HG02938 (cell line): ENCODE data around the gene LILRB2.
"Not testable (repeated sequence)": the region's sequence is repeated elsewhere in the genome, so short reads cannot be mapped to it uniquely, and the experiment has no call there.

ENCODE experiments used
- ATAC-seq: cut with Tn5 transposase; IDR thresholded peaks from one replicate; pipeline ENCODE4 v1.9.1; 2021; ENCODE audit warnings: mild to moderate bottlenecking, moderate library complexity; ENCODE audit not compliant: unreplicated experiment

The LILRB2 gene

DNA sequence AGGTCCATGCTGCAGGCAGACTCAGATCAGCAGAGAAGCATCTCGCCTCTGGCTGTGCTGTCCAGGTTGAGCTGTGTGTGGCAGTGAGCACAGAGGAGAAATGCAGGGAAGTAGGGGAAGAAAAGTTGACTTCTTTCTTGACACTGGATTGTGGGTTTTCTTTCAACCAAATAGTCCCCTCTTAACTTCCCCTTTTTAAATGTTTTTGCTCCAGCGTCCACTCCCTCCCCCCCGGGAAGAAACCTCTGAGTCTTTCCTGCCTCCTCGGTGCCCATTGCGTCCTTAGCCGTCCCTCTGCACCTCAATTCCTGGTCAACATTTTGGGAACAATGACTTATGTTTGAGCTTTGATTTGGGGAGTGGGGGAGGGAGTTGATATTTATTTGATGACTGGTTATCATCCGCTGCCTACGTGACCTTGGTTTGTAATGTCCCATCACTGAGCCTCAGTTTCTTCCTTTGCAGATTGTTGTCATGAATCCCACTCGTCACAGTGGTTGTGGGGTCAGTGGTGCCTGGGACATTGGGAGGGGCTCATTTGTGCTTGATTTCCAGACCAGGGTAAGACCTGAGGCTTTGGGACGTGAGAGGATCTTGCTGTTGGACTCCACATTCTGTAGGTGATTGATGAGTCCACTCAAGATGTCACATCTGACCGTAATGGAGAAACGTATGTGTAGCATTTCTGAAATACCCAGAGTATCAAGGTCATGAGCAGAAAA lies at the start of gene LILRB2:
LILRB2 (minus strand) TSS at position 104 of the 722 bp plus-strand sequence. CDS start 614 bp downstream, outside the sequence.
- no peak for ATAC-seq

DNA sequence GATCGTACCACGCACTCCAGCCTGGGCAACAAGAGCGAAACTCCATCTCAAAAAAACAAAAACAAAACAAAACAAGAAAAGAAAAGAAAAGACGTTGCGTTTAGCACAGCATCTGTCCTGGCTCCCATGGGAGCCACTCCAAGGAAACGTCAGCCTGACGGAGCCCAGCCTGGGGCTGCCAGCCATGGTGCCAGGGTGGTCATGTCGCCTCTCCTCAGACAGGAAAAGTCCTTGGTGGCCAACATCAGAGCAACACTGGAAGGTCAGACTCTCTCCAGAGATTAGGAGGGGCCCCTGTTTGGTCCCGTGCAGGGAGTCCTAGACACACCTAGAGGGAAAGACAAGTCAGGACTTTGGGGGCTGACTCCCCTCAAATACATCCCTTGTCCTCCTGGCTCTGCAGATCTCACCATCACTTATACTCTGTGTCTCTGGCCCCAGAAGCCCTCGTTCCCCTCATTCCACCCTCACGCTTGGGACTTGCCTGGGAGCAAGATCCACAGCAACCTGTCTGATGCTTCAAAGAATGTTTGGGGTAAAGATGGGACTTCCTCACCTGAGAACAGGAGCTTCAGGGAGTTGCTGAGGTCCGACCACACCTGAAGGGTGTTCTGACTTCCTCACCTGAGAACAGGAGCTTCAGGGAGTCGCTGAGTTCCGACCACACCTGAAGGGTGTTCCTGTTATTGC lies 48.7 kb upstream of the LILRB2 start:
- no peak for ATAC-seq

DNA sequence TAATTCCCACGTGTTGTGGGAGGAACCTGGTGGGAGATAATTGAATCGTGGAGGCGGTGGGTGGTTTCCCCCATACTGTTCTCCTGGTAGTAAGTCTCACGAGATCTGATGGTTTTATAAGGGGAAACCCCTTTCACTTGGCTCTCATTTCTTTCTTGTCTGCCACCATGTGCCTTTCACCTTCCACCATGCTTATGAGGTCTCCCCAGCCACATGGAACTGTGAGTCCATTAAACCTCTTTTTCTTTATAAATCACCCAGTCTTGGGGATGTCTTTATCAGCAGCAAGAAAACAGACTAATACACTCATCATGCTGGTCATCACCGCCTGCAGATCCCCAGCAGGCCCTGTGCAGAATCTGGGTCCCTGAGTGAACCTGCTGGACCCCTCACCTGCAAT lies 47.9 kb upstream of the LILRB2 start:
- ATAC-seq: not testable (repeated sequence)

GRCh38 chr19:54325631-54326030 lies 44.7 kb upstream of the LILRB2 start:
- ATAC-seq: no peak

GRCh38 chr19:54325194-54325621 lies 44.3 kb upstream of the LILRB2 start:
- no peak for ATAC-seq

- ATAC-seq: no peak
Observed at GRCh38 chr19:54324071-54324470, 43.2 kb upstream of the LILRB2 start.

GRCh38 chr19:54322934-54323333 lies 42.0 kb upstream of the LILRB2 start:
- ATAC-seq: not testable (repeated sequence)

DNA sequence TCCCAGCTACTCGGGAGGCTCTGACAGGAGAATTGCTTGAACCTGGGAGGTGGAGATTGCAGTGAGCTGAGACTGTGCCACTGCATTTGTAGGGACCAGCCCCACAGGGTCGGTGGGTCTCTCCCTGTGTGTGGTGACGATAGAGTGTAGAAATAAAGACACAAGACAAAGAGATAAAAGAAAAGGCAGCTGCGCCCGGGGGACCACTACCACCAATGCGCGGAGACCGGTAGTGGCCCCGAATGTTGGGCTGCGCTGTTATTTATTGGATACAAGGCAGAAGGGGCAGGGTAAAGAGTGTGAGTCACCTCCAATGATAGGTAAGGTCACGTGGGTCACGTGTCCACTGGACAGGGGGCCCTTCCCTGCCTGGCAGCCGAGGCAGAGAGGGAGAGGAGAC lies 41.4 kb upstream of the LILRB2 start:
- not testable (repeated sequence) for ATAC-seq

DNA sequence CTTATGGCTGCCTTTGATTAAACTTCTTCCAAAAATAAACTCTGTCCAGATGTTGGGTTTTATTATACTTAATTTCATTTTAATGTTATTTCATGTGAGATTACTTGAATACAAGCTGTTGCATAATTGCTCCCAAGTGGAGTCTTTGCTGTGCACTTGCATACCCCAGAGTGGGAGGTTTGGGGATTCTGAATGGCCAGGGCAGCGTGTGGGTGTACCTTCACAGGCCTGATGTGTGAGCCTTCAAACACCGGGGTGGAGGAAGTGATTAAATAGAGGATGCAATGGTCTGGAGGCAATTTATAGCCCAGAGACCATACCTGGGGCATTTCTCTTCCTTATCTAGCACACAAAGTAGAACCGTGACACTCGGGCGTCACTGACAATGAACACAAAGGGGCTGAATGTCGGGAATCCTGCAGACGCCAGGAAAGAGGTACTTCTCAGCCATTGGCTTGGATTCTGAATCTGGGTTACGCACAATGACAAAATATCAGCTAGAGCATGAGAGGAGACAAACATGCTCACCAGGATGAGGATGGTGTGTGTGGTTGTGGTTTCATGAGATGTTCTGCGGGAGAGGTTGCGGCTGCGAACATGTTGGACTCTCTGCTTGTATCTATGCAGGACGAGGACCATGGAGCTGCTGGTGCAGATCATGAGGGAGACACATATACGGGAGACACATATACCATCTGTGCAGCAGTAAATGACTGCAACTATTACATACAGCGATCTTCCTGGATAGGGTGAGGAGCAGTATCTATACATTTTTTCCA lies 39.2 kb upstream of the LILRB2 start:
- ATAC-seq: no peak

GRCh38 chr19:54319049-54319448 lies 38.1 kb upstream of the LILRB2 start:
- ATAC-seq: no peak

- ATAC-seq: no peak
Observed at GRCh38 chr19:54317965-54318240, 37.0 kb upstream of the LILRB2 start.

DNA sequence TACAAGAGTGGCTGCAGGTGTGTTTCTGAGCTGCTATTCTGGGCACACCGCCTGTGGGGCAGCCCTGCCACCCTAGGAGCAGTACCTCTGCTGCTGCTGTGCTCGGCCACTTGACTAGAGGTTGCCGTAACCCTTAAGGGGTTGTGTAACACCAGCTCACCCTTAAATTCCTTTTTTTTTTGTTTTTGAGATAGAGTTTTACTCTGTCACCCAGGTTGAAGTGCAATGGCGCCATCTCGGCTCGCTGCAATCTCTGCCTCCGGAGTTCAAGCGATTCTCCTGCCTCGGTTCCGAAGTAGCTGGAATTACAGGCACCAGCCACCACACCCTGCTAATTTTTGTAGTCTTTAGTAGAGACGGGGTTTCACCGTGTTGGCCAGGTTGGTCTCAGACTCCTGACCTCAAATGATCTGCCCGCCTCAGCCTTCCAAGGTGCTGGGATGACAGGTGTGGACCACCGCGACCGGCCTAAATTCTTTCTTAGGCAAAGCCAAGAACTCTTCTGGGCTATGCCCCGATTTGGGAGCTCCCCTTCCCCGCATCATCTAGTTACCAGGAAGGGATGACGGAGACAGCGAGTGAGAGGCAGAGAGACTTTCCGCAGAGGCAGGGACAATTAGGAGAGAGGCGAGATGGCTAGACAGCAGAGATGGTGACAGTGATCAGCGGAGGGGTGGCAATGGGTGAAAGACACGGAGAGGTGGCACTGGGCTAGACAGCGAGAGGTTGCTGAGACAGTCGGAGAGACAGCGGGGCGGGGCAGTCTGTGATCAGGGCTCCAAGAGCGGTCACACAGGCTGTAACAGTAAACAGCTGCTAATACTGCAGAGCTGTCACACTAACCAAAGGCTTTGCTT lies 36.4 kb upstream of the LILRB2 start:
- ATAC-seq: no peak

DNA sequence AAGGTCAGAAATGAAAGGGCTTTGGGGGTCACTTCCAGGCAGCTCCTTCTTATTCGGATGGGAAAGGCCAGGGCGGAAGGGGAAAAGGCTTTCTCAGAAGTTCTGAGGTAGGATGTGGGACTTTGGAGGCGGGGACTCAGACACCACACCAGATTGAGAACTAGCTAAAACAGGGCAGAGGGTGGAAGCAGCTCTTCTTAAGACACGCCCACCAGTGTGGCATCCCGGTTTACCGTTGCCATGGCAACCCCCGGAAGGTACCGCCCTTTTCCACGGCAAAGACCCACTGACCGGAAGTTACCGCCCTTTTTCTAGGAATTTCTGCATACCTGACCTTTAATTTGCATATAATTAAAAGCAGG lies 35.8 kb upstream of the LILRB2 start:
- ATAC-seq: no peak

DNA sequence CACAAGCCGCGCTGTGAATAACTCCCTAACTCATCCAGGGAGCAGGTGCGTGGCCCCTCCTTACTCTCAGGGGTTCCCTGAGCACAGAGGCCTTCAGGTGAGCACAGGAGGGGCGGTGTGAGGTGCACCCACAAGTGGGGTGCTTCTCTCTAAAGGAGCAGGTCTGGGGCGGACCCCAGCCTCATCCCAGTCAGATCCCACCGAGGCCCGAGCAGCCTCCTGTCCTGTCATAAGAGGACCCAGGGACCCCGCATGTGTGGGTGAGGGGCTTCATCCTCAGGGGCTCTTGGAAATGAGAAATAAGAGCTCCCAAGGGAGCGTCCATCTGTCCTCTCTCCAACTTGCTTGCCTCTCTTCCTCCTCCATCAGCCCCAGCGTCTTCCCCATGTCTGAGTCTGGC lies 35.0 kb upstream of the LILRB2 start:
- no peak for ATAC-seq

DNA sequence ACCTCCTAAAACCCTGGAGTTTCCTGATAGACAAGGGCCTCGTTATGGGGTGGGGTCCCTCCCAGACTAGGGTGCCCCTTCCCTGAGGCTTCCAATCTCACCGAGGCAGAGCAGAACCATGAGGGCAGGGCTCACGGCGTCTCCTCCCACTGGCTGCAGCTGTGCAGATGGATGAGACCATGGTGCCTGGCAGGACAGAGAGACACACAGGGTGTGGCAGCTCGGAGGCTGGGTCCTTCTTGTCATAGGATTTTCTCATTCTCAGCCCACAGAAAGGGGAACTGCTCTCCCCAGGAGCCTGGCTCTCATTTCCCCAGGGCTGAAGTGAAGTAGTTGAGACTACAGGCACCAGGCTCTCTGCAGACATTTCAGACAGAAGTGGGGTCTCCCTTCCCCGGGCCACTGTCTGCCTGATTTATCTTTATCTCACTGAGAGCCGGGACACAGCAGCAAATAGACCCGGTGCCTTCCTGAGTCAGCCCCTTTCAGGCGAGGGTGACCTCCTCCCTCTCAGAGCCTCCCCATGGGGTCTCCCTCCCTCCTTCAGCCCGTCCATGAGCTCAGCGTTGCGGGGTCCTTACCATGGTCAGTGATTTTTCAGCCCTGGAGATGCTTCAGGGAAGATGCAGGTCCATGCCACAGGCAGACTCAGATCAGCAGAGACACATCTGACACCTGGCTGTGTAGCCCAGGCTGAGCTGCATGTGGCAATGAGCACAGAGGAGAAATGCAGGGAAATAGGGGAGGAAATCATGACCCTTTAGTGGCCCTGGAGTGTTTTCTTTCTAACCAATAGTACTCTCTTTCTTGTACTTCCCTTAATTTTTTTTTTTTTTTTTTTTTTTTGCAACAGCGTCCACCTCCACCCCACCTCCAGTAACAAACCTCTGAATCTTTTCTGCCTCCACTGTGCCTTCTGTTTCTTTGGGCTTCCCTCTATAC lies 31.8 kb upstream of the LILRB2 start, which contains the start of gene LILRA5:
LILRA5 (minus strand) TSS at position 731 of the 942 bp plus-strand sequence; CDS start at position 584, 147 bp downstream.
- no peak for ATAC-seq

DNA sequence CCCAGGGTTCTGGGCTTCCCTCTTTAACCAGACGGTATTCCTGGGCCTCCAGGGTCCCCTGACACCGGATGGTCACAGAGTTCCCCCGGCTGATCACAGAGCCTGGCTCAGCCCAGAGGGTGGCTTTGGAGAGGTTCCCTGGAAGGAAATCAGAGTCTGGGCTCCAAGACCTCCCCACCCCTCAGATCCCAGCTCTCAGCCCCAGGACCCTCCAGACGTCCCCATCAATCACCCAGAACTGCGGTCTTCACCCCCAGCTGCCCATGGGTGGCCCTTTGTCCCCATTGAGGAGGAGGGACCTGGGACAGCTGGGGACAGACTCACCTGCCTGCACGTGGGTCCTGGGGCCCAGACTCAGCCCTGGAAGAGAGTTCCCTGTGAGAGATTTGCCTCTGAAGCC lies 31.1 kb upstream of the LILRB2 start:
- no peak for ATAC-seq

GRCh38 chr19:54311486-54311885 lies 30.6 kb upstream of the LILRB2 start:
- no peak for ATAC-seq

DNA sequence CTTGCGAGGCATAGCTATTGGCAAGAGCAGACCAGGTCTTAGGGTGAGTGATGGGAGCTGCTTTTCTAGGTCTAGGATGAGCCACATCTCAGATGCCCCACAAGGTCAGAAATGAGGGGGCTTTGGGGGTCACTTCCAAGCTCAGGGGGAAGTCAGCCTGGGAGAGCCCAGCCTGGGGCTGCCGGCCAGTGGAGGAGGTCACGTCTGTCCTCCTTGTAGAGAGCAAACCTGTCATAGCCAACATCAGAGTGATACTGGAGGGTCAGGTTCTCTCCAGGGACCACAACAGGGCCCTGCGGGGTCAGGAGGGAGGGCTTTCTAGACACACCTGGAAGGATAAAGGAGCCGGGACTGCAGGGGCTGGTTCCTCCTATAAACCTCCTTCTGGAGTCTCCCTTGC lies 29.6 kb upstream of the LILRB2 start:
- no peak for ATAC-seq

DNA sequence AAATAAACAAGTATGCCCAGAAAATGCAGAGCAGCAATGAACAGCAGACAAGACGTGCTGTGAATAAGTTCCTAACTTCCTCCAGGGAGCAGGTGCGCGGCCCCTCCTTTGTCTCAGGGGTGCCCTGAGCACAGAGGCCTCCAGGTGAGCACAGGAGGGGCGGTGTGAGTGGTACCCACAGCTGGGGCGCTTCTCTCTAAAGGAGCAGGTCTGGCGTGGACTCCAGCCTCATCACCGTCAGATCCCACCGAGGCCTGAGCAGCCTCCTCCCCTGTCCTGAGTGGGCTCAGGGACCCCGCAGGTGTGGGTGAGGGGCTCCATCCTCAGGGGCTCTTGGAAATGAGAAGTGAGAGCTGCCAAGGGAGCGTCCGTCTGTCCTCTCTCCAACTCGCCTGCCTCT lies 28.9 kb upstream of the LILRB2 start:
- ATAC-seq: no peak
